PFSK-1 (cell line): ENCODE data around the gene CAPN1.

Experiments
- FOXP2 ChIP-seq: optimal IDR thresholded peaks from 2 replicates; pipeline ENCODE3; 2011; ENCODE audit warnings: borderline replicate concordance, control low read depth, inconsistent platforms; ENCODE audit not compliant: insufficient read depth; ENCODE audit errors: extremely low read length, extremely low read depth
- POLR2AphosphoS5 ChIP-seq: IDR thresholded peaks from 2 replicates; pipeline ENCODE4 v1.6.1; 2012; ENCODE audit warnings: low read depth, mild to moderate bottlenecking, control low read depth, low read length, moderate library complexity
- SIN3A ChIP-seq: IDR thresholded peaks from 2 replicates; pipeline ENCODE4 v1.6.1; 2012; ENCODE audit warnings: mild to moderate bottlenecking, low read length, moderate library complexity, borderline replicate concordance; ENCODE audit not compliant: insufficient read depth
- TAF1 ChIP-seq: IDR thresholded peaks from 2 replicates; pipeline ENCODE4 v1.6.1; 2012; ENCODE audit warnings: low read length, control low read depth, borderline replicate concordance; ENCODE audit not compliant: insufficient read depth
- TF ChIP-seq, protein P1 (sequence below), 2 experiments: IDR thresholded peaks; 2 replicates each; pipeline versions ENCODE4 v1.6.1 to v1.8.0; 2011 to 2012; ENCODE audit warnings: low read depth in 2 of 2, low read length in 2 of 2, control low read depth in 1 of 2, inconsistent platforms in 1 of 2, mild to moderate bottlenecking in 1 of 2, moderate library complexity in 1 of 2; ENCODE audit not compliant: insufficient read depth in 1 of 2

The CAPN1 gene

DNA sequence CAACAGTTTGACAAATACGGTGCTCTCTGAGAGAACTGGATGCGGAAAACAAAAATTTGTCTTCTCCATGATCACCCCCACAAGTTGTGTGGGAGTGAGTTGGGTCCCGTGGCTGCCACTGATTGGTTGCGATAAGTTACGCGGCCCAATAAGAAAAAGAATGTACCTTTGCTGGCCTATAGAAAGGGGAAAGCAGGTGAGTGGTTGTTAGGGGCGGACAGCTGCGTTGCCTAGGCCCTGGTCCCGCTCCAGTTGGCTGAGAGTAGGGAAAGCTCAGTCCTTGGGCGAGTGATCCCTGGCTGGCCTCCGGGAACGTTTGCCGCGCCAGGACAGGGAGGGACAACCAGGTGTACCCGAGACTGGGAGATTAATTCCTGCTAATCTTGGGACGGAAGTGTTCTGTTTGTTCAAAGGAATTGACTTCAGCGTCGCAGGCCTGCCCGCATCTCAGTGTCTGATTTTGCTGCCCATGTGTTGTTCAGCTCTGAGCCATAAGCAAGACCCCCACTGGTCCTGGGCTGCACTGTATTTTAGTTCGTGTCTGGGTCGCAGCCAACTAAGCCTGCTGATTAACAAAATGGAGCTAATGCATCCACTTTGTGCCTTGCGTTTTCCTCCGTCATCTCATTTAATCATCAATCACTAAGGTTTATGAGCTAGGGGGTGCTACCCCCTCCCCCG lies 46.6 kb upstream of the CAPN1 start:
- TF ChIP-seq, protein P1, sequence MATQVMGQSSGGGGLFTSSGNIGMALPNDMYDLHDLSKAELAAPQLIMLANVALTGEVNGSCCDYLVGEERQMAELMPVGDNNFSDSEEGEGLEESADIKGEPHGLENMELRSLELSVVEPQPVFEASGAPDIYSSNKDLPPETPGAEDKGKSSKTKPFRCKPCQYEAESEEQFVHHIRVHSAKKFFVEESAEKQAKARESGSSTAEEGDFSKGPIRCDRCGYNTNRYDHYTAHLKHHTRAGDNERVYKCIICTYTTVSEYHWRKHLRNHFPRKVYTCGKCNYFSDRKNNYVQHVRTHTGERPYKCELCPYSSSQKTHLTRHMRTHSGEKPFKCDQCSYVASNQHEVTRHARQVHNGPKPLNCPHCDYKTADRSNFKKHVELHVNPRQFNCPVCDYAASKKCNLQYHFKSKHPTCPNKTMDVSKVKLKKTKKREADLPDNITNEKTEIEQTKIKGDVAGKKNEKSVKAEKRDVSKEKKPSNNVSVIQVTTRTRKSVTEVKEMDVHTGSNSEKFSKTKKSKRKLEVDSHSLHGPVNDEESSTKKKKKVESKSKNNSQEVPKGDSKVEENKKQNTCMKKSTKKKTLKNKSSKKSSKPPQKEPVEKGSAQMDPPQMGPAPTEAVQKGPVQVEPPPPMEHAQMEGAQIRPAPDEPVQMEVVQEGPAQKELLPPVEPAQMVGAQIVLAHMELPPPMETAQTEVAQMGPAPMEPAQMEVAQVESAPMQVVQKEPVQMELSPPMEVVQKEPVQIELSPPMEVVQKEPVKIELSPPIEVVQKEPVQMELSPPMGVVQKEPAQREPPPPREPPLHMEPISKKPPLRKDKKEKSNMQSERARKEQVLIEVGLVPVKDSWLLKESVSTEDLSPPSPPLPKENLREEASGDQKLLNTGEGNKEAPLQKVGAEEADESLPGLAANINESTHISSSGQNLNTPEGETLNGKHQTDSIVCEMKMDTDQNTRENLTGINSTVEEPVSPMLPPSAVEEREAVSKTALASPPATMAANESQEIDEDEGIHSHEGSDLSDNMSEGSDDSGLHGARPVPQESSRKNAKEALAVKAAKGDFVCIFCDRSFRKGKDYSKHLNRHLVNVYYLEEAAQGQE (IDR thresholded peaks at IDR 0.05; ENCODE audit: insufficient read depth in 1 of 2, low read depth in 2 of 2, low read length in 2 of 2): no peak
- TF ChIP-seq POLR2AphosphoS5: peak; percentile 68; the same call in 1 of the 2 replicates
- TF ChIP-seq SIN3A: no peak
- TF ChIP-seq TAF1: no peak
- no peak for TF ChIP-seq FOXP2

DNA sequence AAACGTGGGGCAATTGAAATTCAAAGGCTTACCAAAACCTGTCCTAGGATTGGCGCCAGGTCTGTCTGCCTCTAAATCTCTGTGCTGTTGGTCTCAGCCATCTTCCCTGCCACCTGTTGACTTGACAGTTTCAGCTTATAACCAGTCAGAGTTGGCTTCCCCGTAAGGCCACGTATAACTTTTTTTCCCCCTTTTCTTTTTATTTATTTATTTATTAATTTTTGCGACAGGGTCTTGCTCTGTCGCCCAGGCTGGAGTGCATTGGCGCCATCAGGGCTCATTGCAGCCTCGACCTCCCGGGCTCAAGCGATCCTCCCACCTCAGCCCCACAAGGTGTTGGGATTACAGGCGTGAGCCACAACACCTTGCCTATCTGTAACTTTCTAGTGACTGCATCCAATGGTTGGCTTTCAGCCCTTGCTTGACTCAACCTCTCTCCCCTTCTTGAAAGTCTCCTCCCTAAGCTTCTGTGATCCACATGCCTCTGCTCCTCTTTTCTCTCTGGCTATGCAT lies 46.0 kb upstream of the CAPN1 start:
- TF ChIP-seq FOXP2 (no peak), TAF1 (no peak), POLR2AphosphoS5 (no peak), SIN3A (no peak)
- TF ChIP-seq, protein P1 (IDR thresholded peaks at IDR 0.05; ENCODE audit: insufficient read depth in 1 of 2, low read depth in 2 of 2, low read length in 2 of 2): no peak

DNA sequence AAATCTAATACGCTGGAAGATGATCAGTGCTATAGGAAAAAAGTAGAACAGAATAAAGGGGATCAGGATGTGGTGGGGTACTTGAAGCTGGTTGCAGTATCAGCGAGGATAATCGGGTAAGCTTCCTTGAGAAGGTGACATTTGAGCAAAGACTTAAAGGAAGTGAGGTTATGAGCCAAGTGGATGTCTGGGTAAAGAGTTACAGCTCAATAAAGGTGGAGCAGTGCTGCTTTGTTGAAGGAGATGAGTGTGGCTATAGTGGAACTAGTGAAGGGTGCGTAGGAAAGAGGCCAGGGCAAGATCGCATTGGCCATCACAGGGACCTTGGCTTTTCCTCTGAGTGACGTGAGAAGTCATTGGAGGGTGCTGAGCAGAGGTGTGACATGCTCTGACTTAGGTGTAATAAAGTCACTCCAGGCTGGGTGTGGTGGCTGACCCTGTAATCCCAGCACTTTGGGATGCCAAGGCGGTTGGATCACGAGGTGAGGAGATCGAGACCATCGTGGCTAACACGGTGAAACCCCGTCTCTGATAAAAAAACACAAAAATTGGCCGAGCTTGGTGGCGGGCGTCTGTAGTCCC lies 45.1 kb upstream of the CAPN1 start:
- TF ChIP-seq POLR2AphosphoS5: no peak
- TF ChIP-seq FOXP2: no peak

DNA sequence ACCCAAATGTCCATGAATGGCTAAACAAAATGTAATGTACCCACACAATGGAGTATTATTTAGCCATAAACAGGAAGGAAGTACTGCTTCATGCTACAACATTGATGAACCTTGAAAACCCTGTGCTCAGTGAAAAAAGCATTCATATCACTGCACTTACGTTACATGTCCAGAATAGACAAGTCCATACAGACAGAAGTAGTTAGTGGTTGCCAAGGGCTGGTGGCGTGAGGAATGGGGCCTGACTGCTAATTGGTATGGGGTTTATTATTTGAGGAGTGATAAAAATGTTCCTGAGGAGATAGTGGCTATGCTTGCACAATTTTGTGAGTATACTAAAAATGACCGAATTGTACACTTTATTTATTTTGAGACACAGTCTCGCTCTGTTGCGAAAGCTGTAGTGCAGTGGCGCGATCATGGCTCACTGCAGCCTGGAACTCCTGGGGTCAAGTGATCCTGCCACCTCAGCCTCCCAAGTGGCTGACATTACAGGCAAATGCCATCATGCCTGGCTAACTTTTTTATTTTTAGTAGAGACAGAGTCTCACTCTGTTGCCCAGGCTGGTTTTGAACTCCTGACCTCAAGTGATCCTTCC lies 39.7 kb upstream of the CAPN1 start:
- no peak for TF ChIP-seq POLR2AphosphoS5
- TF ChIP-seq, protein P1 (IDR thresholded peaks at IDR 0.05; ENCODE audit: insufficient read depth in 1 of 2, low read depth in 2 of 2, low read length in 2 of 2): no peak
- no peak for TF ChIP-seq TAF1
- no peak for TF ChIP-seq SIN3A
- TF ChIP-seq FOXP2: no peak

DNA sequence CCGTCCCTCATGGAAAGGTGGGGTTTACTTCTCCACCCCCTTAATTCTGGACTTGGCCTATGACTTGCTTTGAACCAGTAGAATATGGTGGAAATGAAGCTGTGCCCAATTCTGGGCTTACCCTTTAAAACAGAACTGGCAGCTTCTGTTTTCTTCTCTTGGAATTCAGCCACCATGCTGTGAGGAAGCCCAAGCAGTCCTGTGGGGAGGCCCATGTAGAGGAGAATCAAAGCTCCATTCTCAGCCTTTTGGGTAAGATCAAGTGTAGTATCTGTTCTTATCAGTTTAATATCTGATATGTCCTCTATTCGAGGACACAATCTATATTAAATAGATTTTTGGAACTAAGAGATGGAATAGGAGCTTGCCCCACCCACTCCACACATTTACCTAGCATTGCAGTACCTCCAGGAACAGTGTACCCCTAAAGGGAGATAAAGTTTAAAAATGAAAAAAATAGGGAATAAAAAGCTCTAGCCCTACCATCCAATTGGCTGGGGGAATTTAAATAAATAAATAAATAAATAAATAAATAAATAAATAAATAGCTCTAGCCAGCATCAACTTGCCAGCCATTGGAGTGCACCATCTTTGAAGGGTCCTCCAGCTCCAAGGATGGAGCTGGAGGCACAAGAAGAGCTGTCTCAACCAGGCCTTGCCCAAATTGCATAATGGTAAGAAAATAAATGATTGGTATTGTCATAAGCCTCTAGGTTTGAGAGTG lies 34.2 kb upstream of the CAPN1 start:
- TF ChIP-seq TAF1 (no peak), POLR2AphosphoS5 (no peak), SIN3A (no peak), FOXP2 (no peak)
- TF ChIP-seq, protein P1 (IDR thresholded peaks at IDR 0.05; ENCODE audit: insufficient read depth in 1 of 2, low read depth in 2 of 2, low read length in 2 of 2): no peak
